GM08714 (cell line): Measurements from ENCODE around the gene CYP4A11.
"Not testable (repeated sequence)": the region's sequence is repeated elsewhere in the genome, so short reads cannot be mapped to it uniquely, and the experiment has no call there.

Source experiments
- H3K4me3 ChIP-seq: fragments of 200-500 bp; sonication (Bioruptor generic); 2 replicates; pipeline ENCODE4 v1.5.1; 2014; ENCODE audit warnings: mild to moderate bottlenecking, low read length, inconsistent platforms
- ZNF274 ChIP-seq: IDR thresholded peaks from 2 replicates; pipeline ENCODE4 v1.6.1; 2012; ENCODE audit warnings: mild to moderate bottlenecking, low read depth, low read length

CYP4A11 gene, protein sequence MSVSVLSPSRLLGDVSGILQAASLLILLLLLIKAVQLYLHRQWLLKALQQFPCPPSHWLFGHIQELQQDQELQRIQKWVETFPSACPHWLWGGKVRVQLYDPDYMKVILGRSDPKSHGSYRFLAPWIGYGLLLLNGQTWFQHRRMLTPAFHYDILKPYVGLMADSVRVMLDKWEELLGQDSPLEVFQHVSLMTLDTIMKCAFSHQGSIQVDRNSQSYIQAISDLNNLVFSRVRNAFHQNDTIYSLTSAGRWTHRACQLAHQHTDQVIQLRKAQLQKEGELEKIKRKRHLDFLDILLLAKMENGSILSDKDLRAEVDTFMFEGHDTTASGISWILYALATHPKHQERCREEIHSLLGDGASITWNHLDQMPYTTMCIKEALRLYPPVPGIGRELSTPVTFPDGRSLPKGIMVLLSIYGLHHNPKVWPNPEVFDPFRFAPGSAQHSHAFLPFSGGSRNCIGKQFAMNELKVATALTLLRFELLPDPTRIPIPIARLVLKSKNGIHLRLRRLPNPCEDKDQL

DNA sequence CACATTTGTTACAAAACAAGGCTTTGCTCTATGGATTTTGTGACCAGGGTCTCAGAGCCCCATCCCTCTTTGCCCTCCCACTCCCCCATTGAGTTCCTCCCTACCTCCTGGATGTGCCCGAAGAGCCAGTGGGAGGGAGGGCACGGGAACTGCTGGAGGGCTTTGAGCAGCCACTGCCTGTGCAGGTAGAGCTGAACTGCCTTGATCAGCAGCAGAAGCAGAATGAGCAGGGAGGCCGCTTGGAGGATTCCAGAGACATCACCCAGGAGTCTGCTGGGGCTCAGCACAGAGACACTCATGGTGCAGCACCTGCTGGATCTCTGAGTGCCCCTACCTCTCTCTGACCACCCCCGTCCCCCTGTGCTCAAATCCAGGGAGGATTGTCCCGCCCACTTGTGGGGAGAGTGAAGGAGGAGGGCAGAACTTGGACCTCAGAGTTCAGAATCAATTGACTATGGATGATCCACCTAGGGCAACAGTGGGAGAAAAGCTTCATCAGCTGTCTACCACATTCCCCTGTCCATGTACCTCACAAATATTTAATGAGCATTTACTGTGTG is at the start of gene CYP4A11:
CYP4A11 (minus strand) TSS at position 342 of the 560 bp plus-strand sequence; CDS start at position 299, 43 bp downstream.
- no peak for TF ChIP-seq ZNF274
- no peak within 1 kb of the TSS for H3K4me3 ChIP-seq

DNA sequence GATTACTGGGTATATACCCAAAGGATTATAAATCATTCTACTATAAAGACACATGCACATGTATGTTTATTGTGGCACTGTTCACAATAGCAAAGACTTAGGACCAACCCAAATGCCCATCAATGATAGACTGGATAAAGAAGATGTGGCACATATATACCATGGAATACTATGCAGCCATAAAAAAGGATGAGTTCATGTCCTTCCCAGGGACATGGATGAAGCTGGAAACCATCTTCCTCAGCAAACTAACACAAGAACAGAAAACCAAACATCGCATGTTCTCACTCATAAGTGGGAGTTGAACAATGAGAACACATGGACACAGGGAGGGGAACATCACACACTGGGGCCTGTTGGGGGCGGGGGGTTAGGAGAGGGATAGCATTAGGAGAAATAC is 49.3 kb upstream of the CYP4A11 start:
- H3K4me3 ChIP-seq: not testable (repeated sequence)

DNA sequence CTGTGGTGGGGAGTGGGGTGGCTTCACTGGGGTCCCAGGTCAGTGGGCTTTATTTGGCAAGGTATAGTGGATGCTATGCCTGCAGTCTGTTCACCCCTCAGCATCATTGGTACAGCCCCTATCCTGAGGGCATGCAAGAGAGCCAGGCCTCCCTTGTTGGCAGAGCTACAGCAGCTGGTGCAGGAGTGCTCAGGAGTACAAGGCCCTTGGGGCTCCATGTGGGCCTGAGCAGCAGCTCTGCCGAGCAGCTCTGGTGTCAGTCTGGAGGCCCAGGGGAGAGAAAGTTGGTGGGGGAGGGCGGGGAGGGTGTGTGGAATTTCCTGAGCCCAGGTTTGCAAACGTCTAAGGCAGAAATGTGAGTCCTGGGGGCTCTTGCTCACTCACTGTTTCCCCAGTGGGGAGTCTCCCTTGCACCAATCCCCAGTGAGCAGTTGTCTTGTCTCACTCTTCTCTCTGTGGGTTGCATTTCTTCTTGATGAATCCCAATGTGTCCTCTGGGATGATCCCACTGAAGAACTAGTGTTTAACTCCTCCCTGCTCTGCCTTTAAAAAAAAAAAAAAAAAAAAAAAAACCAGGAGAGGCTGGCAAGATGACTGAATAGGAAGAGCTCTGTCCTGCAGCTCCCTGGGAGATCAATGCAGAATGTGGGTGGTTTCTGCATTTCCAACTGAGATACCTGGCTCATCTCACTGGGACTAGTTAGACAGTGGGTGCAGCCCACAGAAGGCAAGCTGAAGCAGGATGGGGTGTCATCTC is 42.7 kb upstream of the CYP4A11 start:
- H3K4me3 ChIP-seq: no peak overlapping the region
- TF ChIP-seq ZNF274: no peak

DNA sequence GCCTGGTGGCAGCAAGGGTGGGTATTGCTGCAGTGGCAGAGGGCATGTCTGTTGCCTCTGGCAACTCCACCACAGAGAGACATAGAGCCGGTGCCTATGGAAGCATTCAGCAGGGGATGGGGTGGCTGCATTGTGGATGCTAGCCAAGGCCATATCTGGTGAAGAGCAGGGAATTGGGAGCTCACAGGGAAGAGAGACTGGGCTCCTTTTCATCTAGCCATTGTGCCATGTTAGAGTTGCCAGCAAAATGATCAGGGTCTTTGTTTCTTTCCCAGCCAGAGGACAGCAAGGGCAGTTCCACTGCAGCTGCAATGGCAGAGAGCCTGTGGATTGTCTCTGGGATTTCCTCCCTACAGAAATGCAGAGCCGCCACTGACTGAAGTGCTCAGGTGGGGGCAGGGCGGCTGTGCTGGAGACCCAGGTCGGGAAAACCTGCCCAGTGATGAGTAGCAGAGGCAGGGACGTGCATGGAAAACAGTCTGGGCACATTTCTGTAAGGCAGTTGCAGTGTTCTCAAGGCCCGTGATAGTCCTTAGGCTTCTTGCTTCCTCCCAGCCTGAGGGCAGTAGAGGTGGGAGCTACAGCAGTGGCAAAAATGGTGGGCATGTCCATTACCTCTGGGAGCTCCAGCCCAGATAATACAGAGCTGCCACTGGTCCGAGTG is 42.0 kb upstream of the CYP4A11 start:
- H3K4me3 ChIP-seq: no peak overlapping the region
- no peak for TF ChIP-seq ZNF274

DNA sequence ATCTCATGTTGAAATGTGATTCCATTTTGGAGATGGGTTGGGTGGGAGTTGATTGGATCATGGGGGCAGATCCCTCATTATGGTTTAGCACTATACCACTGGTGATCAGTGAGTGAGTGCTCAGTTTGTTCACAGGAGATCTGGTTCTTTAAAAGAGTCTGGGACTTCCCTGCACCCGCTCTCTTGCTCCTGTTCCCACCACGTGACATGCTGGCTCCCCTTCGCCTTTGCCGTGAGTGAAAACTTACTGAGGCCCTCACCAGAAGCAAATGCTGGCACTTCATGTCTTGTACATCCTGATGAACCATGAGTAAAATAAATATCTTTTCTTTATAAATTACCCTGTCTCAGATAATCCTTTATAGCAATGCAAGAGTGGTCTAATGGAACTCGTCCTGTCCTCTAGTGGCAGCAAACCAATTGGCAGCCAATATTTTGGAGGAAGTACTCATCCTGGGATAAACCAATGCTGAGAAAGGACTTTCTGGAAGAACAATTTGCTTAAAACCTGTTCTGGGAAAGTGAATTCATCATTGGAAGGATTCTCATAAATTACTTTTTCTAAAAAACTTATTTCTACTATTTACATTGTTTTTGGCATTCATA is 27.8 kb upstream of the CYP4A11 start:
- no peak overlapping the region for H3K4me3 ChIP-seq
- no peak for TF ChIP-seq ZNF274

DNA sequence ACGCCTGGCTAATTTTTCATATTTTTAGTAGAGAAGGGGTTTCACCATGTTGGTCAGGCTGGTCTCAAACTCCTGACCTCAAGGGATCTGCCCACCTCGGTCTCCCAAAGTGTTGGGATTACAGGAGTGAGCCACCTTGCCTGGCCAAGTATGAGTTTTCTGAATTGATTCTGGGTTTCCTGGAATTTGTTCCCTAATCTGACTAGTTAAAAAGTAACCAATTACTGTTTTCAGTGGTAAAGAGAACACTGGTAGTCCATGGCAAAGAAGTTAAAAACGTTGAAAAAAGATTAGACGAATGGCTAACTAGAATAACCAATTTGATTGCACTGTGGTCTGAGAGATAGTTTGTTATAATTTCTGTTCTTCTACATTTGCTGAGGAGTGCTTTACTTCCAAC is 21.0 kb upstream of the CYP4A11 start:
- H3K4me3 ChIP-seq: not testable (repeated sequence)

DNA sequence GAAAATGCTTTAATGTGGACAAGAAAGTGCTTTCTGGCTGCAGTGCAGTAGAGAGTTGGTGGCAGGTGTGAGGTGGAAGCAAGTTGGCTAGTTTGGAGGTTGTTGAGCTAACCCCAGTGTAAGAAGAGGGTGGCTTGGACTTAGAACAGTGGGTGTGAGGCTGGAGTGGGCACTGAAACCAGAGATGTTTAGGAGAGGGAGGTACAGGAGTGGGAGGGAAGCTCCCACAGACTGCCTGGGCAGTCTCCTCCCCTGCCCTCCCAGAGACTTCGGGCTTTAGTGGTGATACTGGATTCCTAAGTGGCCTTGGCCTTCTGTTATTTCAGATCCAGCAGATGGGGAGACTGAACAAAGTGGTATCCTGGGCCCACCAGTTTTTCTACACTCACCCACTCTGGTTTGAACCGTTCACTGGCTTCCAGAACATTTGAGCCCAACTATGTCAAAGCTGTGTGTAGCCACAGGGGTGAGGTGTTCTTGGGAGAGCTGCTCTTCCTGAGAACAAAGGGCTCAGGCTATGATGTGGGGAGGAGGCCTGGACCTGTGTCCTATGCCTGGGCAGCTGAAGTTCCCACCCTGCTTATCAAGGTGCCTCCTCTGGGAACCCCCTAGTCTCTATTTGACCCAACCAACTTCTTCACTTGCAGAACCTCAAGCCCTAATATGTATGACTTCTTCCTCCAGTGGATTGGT is 19.9 kb upstream of the CYP4A11 start:
- no peak overlapping the region for H3K4me3 ChIP-seq
- no peak for TF ChIP-seq ZNF274

DNA sequence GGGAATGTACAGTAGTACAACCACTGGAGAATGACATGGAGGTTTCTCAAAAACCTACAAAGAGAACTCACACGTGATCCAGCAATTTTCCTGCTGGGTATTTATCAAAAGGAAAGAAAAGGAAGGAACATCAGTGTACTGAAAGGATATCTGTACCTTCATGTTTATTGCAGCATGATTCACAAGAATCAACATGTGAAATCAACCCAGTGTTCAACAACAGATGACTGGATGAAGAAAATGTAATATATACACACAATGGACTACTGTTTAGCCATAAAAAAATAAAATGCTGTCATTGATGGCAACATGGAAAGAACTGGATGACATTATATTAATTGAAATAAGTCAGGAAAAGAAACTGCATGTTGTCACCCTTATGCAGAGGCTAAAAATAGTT is 19.0 kb upstream of the CYP4A11 start:
- no peak for TF ChIP-seq ZNF274
- no peak overlapping the region for H3K4me3 ChIP-seq

DNA sequence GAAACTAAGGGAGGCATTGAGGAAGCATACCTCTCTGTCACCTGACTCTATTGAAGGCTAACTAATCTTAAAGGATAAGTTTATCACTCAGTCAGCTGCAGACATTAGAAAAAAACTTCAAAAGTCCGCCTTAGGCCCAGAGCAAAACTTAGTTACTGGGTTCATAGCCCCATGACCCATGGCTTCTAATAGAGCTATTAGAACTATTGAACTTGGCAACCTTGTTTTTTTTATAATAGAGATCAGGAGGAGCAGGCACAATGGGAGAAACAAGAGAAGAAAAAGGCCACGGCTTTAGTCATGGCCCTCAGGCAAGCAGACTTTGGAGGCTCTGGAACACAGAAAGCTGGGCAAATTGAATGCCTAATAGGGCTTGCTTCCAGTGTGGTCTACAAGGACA is 13.8 kb upstream of the CYP4A11 start:
- H3K4me3 ChIP-seq: not testable (repeated sequence)

DNA sequence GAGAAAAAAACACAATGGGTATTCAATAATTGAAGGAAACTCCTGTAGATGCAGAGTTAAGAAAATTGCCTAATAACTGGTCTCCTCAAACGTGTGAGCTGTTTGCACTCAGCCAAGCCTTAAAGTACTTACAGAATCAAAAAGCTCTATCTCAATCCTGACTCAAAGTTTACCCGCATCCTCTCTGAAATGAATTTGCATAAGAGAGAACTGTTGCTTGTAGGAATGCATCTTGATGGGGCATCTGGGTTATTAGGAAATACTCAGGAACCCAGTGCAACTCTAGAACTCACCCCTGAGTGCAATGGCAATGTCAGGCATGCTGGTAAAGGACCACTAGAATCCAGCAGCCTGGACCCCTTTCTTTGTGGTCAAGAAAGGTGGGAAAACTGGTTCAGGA is 12.6 kb upstream of the CYP4A11 start:
- not testable (repeated sequence) for H3K4me3 ChIP-seq

DNA sequence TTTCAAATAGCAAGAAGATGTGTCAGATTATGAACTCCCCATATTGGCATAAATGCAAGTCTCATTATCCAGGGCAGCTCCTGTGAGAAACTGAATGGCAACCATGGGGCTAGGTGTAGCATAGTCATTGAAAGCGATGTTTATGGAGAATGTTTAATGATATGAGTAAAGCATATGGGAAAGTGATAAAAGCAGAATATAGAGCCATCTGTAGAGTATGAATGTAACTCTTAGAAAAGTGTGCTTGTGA is 8.1 kb upstream of the CYP4A11 start:
- H3K4me3 ChIP-seq: not testable (repeated sequence)

DNA sequence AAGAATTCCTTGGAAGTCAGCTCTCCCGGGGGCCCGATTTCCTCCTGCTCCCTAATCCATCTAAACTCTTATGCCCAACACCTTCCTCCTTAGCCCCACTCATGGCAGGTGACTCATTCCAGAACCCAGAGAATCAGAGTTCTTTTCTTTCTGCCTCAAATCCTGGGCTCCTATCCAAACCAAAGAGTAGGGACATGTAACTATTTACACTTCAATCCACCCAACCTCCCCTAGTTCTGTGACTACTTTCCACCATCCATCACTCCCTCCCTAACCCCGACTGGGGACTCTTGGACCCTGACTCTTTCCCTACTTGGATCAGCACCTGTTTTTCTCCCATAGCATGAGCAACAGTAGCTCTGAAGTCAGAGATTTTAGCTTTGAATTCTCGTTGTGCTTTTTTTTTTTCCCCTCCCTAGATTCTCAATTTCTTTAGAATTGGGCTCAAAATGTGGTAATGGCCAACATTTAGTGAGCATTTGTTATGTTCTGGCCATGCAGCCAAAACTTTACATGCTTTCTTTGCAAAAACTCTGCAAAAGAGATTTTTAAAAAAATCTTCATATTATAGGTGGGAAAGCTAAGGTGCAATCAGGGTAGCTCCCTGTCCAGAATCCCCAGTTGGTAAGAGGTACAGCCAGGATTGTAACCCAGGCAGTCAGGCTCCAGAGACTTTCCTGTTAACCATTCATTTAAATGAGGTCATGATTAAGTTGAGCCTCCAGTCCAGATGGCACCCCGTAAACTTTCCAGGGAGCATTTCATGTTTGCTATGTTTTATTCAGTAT is 7.5 kb upstream of the CYP4A11 start:
- TF ChIP-seq ZNF274: no peak
- no peak overlapping the region for H3K4me3 ChIP-seq

DNA sequence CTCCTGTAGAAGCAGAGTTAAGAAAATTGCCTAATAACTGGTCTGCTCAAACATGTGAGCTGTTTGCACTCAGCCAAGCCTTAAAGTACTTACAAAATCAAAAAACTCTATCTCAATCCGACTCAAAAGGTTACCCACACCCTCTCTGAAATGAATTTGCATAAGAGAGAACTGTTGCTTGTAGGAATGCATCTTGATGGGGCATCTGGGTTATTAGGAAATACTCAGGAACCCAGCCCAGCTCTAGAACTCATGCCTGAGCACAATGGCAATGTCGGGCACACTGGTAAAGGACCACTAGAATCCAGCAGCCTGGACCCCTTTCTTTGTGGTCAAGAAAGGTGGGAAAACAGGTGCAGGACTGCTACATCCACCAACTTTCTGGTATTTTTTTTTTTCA is 6.4 kb upstream of the CYP4A11 start:
- not testable (repeated sequence) for H3K4me3 ChIP-seq
